HEK293 (cell line): Measurements from ENCODE around the gene ARL4A.

Experiments used
- CTCF ChIA-PET: fragments of 350-600 bp; formaldehyde crosslinking; extraction: SDS; loops from one replicate; lab custom pipeline; 2021; ENCODE audit warnings: antibody characterized with exemption; lab: Yijun Ruan, JAX
- POLR2A ChIA-PET: fragments of 300-600 bp; formaldehyde crosslinking; extraction: SDS; loops from one replicate; lab custom pipeline; 2020; ENCODE audit warnings: antibody characterized with exemption, inconsistent platforms; lab: Yijun Ruan, JAX
- H3K27ac ChIP-seq: fragments of 200-500 bp; sonication (Bioruptor generic); 2 replicates; pipeline ENCODE4 v1.5.1; 2014; ENCODE audit warnings: low read depth, low read length, control low read depth, inconsistent platforms; ENCODE audit errors: extremely low read depth
- H3K36me3 ChIP-seq, 2 experiments: fragments of 200-500 bp in 1 of 2; sonication (Bioruptor generic) in 1 of 2; 1 replicate in 1 of 2; 2 replicates in 1 of 2; pipeline ENCODE4 v1.5.1; 2014 to 2017; ENCODE audit warnings: inconsistent platforms in 2 of 2, low read length in 2 of 2; ENCODE audit not compliant: control insufficient read depth in 2 of 2, insufficient read depth in 1 of 2
- H3K4me1 ChIP-seq: fragments of 200-500 bp; sonication (Bioruptor generic); 2 replicates; pipeline ENCODE4 v1.5.1; 2014; ENCODE audit warnings: mild to moderate bottlenecking, low read length, inconsistent platforms; ENCODE audit not compliant: control insufficient read depth, insufficient read depth
- H3K4me3 ChIP-seq: 2 replicates; pipeline ENCODE4 v1.5.1; 2011; ENCODE audit warnings: low read depth, mild to moderate bottlenecking, control low read depth, low read length, moderate library complexity
- H3K9me3 ChIP-seq: fragments of 200-500 bp; sonication (Bioruptor generic); 2 replicates; pipeline ENCODE4 v1.5.1; 2014; ENCODE audit warnings: low read depth, low read length, inconsistent platforms; ENCODE audit not compliant: control insufficient read depth, insufficient read depth
- GFI1B ChIP-seq: fragments of 450-650 bp; formaldehyde crosslinking; IDR thresholded peaks from 2 replicates; pipeline ENCODE4 v1.5.1; 2016; ENCODE audit warnings: missing biosample characterization, missing genetic modification characterization
- HOXC10 ChIP-seq: sonication (generic); formaldehyde crosslinking; IDR thresholded peaks from 2 replicates; pipeline ENCODE4 v1.8.1; 2023; ENCODE audit warnings: mild to moderate bottlenecking, missing genetic modification reagents
- PRDM6 ChIP-seq: fragments of 450-650 bp; formaldehyde crosslinking; IDR thresholded peaks from 2 replicates; pipeline ENCODE4 v1.5.1; 2017; ENCODE audit warnings: missing biosample characterization, missing genetic modification characterization
- SCRT1 ChIP-seq: fragments of 450-650 bp; formaldehyde crosslinking; IDR thresholded peaks from 2 replicates; pipeline ENCODE4 v1.5.1; 2016; ENCODE audit warnings: missing biosample characterization, missing genetic modification characterization, borderline replicate concordance
- ZBTB1 ChIP-seq: fragments of 450-650 bp; formaldehyde crosslinking; IDR thresholded peaks from 2 replicates; pipeline ENCODE4 v1.5.1; 2016; ENCODE audit warnings: missing biosample characterization, missing genetic modification characterization
- ZNF112 ChIP-seq: fragments of 450-650 bp; formaldehyde crosslinking; IDR thresholded peaks from 2 replicates; pipeline ENCODE4 v1.5.0; 2017; ENCODE audit warnings: missing biosample characterization, missing genetic modification characterization
- ZNF2 ChIP-seq: fragments of 450-650 bp; formaldehyde crosslinking; IDR thresholded peaks from 2 replicates; pipeline ENCODE4 v1.5.1; 2016; ENCODE audit warnings: missing biosample characterization, missing genetic modification characterization
- ZNF223 ChIP-seq: fragments of 450-650 bp; formaldehyde crosslinking; IDR thresholded peaks from 2 replicates; pipeline ENCODE4 v1.5.1; 2016; ENCODE audit warnings: missing biosample characterization, missing genetic modification characterization
- ZNF24 ChIP-seq: fragments of 450-650 bp; formaldehyde crosslinking; IDR thresholded peaks from 2 replicates; pipeline ENCODE4 v1.5.1; 2016; ENCODE audit warnings: missing biosample characterization, missing genetic modification characterization
- ZNF274 ChIP-seq, 2 experiments: fragments of 200-500 bp in 1 of 2; fragments of 450-650 bp in 1 of 2; sonication (Bioruptor generic) in 1 of 2; formaldehyde crosslinking in 1 of 2; IDR thresholded peaks; 2 replicates each; pipeline versions ENCODE4 v1.5.1 to v1.6.1; 2014 to 2016; ENCODE audit warnings: borderline replicate concordance in 1 of 2, inconsistent platforms in 1 of 2, low read length in 1 of 2, missing biosample characterization in 1 of 2, missing genetic modification characterization in 1 of 2
- ZNF362 ChIP-seq: fragments of 450-650 bp; formaldehyde crosslinking; IDR thresholded peaks from 2 replicates; pipeline ENCODE4 v1.5.1; 2016; ENCODE audit warnings: missing biosample characterization, missing genetic modification characterization
- ZNF391 ChIP-seq: fragments of 450-650 bp; formaldehyde crosslinking; IDR thresholded peaks from 2 replicates; pipeline ENCODE4 v1.5.1; 2016; ENCODE audit warnings: low read depth, missing biosample characterization, missing genetic modification characterization, borderline replicate concordance
- ZNF433 ChIP-seq: fragments of 450-650 bp; formaldehyde crosslinking; IDR thresholded peaks from 2 replicates; pipeline ENCODE4 v1.5.1; 2016; ENCODE audit warnings: missing biosample characterization, missing genetic modification characterization, low read depth
- ZNF544 ChIP-seq: fragments of 450-650 bp; formaldehyde crosslinking; IDR thresholded peaks from 2 replicates; pipeline ENCODE4 v1.5.0; 2017; ENCODE audit warnings: missing biosample characterization, missing genetic modification characterization
- ZNF555 ChIP-seq: fragments of 450-650 bp; formaldehyde crosslinking; conservative IDR thresholded peaks from 2 replicates; pipeline ENCODE4 v1.5.1; 2017; ENCODE audit warnings: missing biosample characterization, mild to moderate bottlenecking, missing genetic modification characterization, inconsistent platforms
- ZNF624 ChIP-seq: fragments of 450-650 bp; formaldehyde crosslinking; IDR thresholded peaks from 2 replicates; pipeline ENCODE4 v1.5.1; 2017; ENCODE audit warnings: missing biosample characterization, missing genetic modification characterization
- ZSCAN16 ChIP-seq: fragments of 450-650 bp; formaldehyde crosslinking; IDR thresholded peaks from 2 replicates; pipeline ENCODE4 v1.5.1; 2016; ENCODE audit warnings: missing biosample characterization, missing genetic modification characterization
- TF ChIP-seq, protein P1 (sequence below): fragments of 450-650 bp; formaldehyde crosslinking; IDR thresholded peaks from 2 replicates; pipeline ENCODE4 v1.5.1; 2016; ENCODE audit warnings: missing biosample characterization, missing genetic modification characterization

The ARL4A gene

GRCh38 chr7:12648704-12649261 lies 38.6 kb upstream of the ARL4A start (continued):
- TF ChIP-seq, protein P1, sequence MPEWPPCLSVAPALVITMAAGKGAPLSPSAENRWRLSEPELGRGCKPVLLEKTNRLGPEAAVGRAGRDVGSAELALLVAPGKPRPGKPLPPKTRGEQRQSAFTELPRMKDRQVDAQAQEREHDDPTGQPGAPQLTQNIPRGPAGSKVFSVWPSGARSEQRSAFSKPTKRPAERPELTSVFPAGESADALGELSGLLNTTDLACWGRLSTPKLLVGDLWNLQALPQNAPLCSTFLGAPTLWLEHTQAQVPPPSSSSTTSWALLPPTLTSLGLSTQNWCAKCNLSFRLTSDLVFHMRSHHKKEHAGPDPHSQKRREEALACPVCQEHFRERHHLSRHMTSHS (tag by site-specific recombination), result no peak
- TF ChIP-seq HOXC10 (CRISPR knock-in tag), result no peak
- TF ChIP-seq, all 188 proteins: peak for 0

DNA sequence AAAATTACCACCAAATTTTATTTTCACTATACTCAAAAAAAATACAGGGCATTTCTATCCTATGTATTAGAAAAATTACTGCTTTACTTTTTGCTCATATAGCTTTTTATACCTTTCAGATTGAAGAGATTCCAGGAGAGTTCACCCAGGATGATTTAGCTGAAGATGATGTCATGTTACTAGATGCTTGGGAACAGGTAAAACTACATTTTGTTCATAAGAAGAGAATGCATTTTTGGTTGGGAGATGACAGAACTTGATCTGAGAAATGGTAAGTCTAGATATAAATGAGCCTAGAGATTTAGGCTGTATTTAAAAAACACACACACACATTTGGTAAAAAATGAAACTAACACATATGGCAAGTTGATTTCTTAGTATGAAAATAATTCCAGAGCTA lies 38.1 kb upstream of the ARL4A start:
- POLR2A ChIA-PET, result no interaction called here
- H3K4me3 ChIP-seq, result no peak overlapping the region
- CTCF ChIA-PET, result interaction anchor here (0.5 to 1.5 kb wide), 5 partner anchors 10 to 124 kb away, joined by 3 to 5 read pairs (median 3); no protein-coding TSS in a partner anchor
- TF ChIP-seq ZSCAN16, result no peak
- no peak for TF ChIP-seq ZNF2 (tag by site-specific recombination)
- TF ChIP-seq ZNF624 (tag by site-specific recombination), result no peak
- TF ChIP-seq ZNF544 (tag by site-specific recombination), result no peak
- TF ChIP-seq ZNF112 (tag by site-specific recombination), result no peak
- TF ChIP-seq ZNF433, result no peak
- H3K27ac ChIP-seq, result no peak overlapping the region
- no peaks in the 10 kb centered on the region for H3K36me3 ChIP-seq
- no peaks in the 10 kb centered on the region for H3K9me3 ChIP-seq
- peaks cover 6% of the 10 kb centered on the region; the same call in 1 of the 2 replicates for H3K4me1 ChIP-seq

- POLR2A ChIA-PET, result no interaction called here
- no peak overlapping the region for H3K4me3 ChIP-seq
- peaks cover 6% of the 10 kb centered on the region; the same call in 1 of the 2 replicates for H3K4me1 ChIP-seq
- H3K36me3 ChIP-seq, result no peaks in the 10 kb centered on the region
- H3K27ac ChIP-seq, result no peak overlapping the region
- CTCF ChIA-PET, result interaction anchor here (1.0 to 1.5 kb wide), 2 partner anchors 11 to 36 kb away, joined by 3 to 5 read pairs; no protein-coding TSS in a partner anchor
- TF ChIP-seq ZNF362 (tag by site-specific recombination) (no peak), ZNF223 (tag by site-specific recombination) (no peak), ZBTB1 (tag by site-specific recombination) (no peak), ZNF391 (no peak), ZNF624 (tag by site-specific recombination) (no peak), GFI1B (tag by site-specific recombination) (no peak), SCRT1 (no peak), ZNF274 (IDR thresholded peaks at IDR 0.05; ENCODE audit: low read length) (no peak), ZNF274 (tag by site-specific recombination; IDR thresholded peaks at IDR 0.05; ENCODE audit: borderline replicate concordance) (no peak), ZNF24 (tag by site-specific recombination) (no peak)
- TF ChIP-seq, all 188 proteins: peak for 0
- H3K9me3 ChIP-seq, result no peaks in the 10 kb centered on the region
Measured at GRCh38 chr7:12650080-12650479, 37.4 kb upstream of the ARL4A start.

DNA sequence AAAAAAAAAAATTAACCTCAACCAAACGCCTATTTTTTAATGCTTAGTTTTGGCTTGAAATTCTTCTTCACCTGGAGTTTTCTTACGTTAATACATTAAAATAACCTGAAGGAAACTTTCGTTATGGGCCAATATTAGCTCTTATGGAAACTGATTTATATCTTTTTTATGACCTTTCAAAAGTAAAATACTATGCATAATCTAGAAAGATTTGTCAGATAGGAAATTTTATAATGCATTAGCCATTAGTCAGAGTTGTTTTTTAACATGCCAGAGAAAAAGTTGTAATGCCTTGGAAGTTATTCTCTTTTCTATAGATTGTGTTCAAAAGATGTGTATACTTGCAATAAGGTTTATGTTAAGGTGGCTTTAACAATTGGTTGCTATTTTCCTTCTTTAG lies 34.3 kb upstream of the ARL4A start:
- Histone ChIP-seq H3K36me3 (no peaks in the 10 kb centered on the region), H3K27ac (no peak overlapping the region), H3K4me1 (peaks cover 6% of the 10 kb centered on the region; the same call in 1 of the 2 replicates), H3K9me3 (no peaks in the 10 kb centered on the region), H3K4me3 (no peak overlapping the region)
- ChIA-PET CTCF (interaction anchor here (0.6 to 1.4 kb wide), 3 partner anchors 14 to 33 kb away, joined by 4 to 7 read pairs (median 4); no protein-coding TSS in a partner anchor), POLR2A (no interaction called here)
- TF ChIP-seq ZNF555 (tag by site-specific recombination), result no peak
- 0 out of 2 replicates have a peak, but pooled peaks have one; percentile 5 for TF ChIP-seq PRDM6 (tag by site-specific recombination)
